Amygdala (tissue), 56 donors: ENCODE data around the gene HFE.
"Not testable (repeated sequence)": the region's sequence is repeated elsewhere in the genome, so short reads cannot be mapped to it uniquely, and the experiment has no call there.

Experiments used
- DNase-seq, 56 donors: peaks; one replicate each; lab custom pipeline; 2025; lab: John Stamatoyannopoulos, UW

Gene HFE

DNA sequence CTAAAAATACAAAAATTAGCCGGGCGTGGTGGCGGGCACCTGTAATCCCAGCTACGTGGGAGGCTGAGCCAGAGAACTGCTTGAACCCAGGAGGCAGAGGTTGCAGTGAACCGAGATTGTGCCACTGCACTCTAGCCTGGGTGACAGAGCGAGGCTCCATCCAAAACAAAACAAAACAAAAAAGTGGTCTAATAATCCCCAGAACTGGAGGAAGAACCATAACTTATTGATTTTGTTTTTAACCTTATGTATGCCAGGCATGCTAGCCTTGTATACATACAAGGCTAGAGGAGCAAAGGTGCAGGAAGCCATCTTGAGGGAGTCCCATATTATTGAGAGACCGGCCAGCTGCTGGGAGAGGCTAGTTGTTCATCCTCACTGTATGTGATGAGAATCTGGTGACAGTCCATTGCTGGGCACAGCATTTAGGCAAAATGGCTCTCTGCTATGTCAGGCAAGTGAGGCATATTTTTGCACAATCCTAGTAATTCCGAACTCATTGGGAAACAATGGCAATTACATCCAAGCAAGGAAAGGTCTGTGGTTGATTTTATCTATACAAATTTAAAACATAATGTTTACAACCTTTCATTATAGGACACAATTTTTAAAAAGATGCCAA is 18.0 kb downstream of the HFE start:
- no peak for DNase-seq

DNA sequence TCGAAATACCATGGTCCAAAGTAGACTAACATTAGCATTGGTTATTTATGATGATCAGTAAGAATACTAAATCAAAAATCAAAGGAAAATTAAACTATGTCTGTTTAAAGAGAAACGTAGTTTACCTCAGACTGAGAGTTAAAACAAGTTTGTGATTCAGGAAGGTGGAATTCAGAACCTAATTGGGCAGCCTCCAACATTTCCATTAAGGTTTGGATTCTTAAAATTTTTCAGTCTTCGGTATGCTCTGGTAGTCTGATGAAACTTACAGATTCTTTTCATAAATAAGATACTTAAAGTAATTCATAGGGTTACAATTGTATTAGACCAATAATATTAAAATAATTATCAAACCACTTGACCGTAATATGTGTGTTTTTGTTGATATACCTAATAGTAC is 18.6 kb downstream of the HFE start:
- DNase-seq: no peak

DNA sequence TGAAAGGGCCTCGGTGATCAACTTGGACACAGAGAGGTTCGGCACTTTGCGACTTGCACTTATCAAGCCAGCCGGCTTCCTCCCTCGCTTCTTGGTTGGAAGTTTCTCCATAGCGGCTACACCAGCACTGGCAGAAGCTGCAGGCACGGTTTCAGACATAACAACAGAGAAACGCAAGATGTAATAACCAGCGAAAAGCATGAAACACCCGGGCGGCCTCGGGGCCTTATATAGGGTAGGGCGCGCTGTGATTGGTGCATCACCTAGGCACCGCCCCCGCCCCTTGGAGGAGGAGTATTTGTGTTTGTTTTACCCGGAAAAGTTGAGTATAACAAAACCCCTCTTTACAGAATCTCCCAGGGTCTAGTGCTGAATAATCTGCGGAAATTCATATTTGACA is 20.7 kb downstream of the HFE start:
- DNase-seq: no peak

DNA sequence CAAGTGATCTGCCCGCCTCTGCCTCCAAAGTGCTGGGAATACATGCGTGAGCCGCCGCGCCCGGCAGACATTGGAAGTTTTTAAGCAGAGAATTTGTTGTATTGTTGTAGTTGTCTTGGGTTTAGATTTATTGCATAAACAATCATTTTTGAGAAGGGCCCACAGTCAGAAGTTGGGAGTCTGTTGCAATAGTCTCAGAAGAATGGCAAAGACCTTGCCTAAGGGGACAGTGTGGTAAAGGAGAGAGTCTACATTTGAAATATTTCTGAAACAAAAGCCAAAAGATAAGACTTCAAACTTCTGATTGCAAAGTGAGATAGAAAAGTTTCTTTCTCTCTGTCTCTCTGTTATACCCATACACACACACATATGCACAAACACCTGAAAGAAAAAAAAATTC is 22.5 kb downstream of the HFE start:
- no peak for DNase-seq

DNA sequence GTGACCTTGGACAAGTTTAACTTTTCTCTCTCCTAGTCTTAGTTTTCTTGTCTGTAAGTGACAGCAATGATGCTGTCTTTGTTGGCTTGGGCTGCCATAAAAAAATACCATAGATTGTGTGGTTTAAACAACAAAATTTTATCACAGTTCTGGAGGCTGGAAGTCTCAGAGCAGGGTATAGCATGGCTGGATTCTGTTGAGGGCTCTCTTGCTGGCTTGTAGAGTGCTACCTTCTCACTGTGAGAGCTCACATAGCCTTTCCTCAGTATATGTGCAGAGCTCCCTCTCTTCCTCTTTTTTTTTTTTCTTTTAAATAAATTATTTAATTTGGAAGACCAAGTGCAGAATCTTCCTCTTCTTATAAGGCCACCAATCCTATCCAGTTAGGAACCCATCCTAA is 26.3 kb downstream of the HFE start:
- no peak for DNase-seq

DNA sequence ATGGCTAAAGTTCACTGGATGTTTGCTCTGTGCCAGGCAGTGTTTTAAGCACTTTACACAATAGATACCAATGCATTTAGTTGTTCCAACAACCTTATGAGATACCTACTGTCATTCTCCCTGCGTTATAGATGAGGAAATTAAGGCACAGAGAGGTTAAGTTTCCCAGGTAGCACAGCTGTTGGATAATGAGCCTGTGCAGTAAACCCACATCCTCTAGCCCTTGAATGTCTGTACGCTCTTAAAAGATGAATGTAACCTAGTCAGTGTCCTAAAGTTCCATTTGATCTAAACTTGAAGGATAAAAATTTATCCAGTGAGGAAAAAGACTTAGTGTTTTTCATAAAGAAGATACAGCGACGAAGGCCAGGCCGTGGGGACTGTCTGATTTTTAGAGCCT is 28.0 kb downstream of the HFE start:
- no peak for DNase-seq

DNA sequence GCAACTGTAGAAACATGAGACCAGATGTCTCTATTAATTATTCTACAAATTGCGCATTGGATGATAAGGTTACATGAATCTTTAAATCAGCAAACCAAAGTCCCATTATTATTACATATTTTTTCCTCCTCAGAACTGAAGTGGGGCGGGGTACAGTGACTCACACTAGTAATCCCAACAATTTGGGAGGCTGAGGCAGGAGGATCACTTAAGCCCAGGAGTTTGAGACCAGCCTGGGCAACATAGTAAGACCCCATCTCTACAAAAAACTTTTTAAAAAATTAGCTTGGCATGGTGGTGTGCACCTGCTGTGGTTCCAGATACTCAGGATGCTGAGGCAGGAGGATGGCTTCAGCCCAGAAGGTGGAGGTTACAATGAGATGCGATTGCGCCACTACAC is 29.0 kb downstream of the HFE start:
- no peak for DNase-seq

DNA sequence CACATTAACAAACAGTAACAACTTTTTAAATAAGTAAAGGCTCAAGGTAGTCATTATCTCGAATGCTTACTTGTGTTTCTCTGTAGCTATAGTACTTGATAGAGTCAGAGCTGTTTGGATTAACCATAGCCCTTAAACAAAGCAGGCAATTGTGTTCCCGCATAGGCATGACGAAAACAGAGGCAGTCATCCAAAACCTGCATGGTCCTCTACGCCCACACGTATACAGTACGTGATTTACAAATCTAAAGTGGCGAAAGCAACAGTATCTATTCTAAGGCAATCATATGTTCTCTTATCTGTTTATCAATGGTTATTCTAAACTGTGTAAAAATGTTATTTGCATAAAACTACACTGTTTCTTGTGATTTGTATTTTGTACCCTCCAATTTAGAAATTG is 31.8 kb downstream of the HFE start:
- DNase-seq: peak in 22 of 56 donors; percentile 1 to 61 (median 21)

DNA sequence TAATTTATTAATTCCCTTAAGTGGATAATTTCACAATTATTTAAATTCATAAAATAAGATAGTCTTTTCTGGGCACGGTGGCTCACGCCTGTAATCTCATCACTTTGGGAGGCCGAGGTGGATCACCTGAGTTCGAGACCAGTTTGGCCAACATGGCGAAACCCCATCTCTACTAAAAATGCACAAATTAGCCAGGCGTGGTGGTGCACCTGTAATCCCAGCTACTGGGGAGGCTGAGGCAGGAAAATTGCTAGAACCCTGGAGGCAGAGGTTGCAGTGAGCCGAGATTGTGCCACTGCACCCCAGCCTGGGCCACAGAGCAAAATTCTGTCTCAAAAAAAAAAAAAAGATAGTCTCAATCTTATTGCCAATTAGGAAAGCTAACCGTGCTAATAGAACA is 32.9 kb downstream of the HFE start:
- not testable (repeated sequence) for DNase-seq

DNA sequence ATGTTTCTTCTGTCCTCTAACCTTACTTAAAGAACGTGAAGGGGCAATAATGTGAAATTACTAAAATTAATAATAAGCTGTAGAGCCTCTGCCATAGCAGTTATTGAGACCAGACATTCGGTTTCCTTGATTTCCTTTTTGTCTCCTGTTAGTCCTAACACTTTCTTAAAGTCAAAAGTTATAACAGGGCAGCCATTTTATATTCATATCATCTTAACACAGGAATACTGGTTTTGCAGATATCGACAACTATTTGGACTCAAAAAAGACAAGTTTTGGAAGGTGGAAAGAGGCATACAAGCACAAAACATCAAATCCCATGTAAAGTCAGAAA is 33.5 kb downstream of the HFE start:
- no peak for DNase-seq

DNA sequence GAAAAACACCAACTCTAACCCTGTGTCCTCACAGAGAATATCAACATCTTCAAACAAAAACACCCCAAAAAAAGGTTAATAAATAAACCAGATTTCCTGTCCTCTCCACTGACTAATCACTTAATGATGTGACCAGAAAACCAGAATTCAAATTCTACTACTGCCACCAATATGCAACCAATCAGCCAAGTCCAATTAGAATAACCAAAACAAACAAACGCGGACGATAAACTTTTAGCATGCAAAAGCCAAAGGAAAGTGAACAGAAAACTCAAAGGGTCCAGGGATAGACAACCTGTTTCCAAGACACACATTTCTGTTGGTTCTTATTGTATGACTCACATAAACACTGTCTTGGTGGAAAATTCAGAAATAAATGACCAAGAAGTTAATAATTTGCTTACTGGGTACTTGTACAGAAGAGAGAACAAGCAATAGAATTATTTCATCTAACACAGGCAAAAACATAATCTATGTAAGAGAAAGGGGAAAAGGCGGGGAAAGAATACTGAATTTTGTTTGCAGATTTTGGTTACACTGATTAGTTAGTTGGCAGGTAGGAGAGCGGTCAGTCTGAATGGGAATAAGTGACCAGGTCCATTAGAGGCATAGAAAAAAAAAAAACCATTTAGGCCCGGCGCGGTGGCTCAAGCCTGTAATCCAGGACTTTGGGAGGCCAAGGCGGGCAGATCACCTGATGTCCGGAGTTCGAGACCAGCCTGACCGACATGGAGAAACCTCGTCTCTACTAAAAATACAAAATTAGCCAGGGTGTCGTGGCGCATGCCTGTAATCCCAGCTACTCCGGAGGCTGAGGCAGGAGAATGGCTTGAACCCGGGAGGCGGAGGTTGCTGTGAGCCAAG is 34.1 kb downstream of the HFE start:
- no peak for DNase-seq

DNA sequence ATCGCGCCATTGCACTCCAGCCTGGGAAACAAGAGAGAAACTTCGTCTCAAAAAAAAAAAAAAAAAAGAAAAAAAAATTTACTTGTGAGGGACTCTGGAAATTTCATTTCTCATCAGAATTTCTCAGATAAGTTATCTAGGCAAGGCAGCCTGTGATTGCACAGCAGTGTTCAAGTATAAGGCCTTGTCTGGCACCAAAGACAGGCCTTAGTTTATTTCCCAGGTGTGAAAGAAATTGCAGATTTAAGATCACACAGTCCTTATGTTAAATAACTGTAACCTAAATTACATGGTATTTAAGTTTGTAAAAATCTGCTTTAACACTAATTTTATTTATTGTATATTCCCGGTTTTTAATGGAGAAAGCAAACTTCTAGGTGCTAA is 34.8 kb downstream of the HFE start:
- no peak for DNase-seq

DNA sequence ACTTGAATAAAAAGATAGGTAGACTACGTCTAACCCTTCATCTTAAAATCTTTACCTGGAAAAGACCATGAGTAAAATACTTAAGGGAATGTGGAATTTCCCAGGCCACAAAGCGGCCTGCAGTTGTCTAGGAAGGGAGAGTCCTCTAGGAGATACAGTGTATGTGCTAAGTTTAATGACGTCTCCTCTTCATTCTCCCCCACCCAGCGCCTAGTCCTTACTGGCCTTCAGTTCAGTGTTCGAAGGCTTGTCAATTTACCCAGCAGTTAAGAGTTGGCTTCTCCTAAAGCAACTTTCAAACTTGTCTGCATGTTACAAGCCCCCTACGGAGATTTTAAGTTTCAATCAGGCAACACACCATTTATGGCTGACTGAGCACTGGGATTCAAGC is 35.2 kb downstream of the HFE start:
- peak in 2 of 56 donors; percentile 17 to 57 for DNase-seq

DNA sequence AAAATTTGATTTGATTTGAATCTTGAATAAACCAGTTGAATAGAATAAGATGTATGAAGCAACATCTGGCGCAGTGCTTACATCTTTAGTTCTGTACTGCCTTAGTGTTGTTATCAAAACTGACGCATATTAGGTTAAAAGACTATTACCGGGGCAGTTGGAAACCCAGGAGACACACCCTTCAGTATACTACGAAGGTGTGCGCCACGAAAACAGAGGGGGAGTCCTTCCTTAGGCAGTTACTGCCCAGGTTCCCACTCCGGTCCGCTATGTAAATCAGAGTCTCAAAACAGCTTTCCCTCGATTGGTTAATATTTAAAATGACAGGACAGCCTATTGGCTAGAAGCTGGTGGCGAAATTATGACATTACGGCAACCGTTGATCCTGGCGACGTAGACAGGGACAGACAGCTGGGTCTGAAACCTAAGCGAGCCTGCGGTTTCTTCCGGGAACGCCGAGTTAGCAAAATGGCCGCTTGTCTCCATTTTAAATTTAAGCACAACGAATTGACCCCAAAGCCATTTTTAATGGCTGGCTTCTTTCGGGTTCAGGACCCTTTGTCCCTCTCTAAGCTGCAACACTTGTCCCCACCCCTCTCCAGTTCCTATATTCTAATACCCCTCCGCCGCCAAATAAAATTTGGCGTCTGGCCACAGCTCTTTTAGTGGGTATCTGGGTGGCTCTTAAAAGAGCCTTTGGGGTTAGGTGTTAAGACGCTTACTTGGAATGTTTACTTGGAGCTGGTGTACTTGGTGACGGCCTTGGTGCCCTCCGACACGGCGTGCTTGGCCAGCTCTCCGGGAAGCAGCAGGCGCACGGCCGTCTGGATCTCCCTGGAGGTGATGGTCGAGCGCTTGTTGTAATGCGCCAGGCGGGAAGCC is 35.8 kb downstream of the HFE start:
- peak; percentile 18 to 96 (median 84) for DNase-seq

DNA sequence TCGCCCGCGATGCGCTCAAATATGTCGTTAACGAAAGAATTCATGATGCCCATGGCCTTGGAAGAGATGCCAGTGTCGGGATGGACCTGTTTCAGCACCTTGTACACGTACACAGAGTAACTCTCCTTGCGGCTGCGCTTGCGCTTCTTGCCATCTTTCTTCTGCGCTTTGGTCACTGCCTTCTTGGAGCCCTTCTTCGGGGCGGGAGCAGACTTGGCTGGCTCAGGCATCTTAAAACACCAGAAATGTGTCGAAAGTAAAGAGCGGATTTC is 36.4 kb downstream of the HFE start:
- peak in 27 of 56 donors; percentile 14 to 88 (median 67) for DNase-seq

DNA sequence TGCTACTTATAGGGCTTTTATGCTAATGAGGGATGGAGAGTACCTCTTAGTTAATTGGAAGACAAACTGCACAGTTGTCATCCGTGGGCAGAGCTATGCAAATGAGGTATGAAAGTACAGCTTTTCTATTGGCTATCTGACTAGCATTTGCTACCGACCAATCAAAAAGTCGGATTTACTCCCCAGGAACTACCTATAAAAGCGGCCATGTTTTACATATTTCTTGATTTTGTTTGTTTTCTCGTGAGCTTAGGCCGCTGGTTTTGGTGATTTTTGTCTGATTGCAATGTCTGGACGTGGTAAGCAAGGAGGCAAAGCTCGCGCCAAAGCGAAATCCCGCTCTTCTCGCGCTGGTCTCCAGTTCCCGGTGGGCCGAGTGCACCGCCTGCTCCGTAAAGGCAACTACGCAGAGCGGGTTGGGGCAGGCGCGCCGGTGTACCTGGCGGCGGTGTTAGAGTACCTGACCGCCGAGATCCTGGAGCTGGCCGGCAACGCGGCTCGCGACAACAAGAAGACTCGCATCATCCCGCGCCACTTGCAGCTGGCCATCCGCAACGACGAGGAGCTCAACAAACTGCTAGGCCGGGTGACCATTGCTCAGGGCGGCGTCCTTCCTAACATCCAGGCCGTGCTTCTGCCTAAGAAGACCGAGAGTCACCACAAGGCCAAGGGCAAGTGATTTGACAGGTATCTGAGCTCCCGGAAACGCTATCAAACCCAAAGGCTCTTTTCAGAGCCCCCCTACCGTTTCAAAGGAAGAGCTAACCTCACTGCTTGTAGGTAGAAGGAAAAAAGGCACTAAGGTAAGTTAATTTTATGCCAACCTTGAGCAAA is 36.9 kb downstream of the HFE start:
- peak in 55 of 56 donors; percentile 4 to 99 (median 76) for DNase-seq

DNA sequence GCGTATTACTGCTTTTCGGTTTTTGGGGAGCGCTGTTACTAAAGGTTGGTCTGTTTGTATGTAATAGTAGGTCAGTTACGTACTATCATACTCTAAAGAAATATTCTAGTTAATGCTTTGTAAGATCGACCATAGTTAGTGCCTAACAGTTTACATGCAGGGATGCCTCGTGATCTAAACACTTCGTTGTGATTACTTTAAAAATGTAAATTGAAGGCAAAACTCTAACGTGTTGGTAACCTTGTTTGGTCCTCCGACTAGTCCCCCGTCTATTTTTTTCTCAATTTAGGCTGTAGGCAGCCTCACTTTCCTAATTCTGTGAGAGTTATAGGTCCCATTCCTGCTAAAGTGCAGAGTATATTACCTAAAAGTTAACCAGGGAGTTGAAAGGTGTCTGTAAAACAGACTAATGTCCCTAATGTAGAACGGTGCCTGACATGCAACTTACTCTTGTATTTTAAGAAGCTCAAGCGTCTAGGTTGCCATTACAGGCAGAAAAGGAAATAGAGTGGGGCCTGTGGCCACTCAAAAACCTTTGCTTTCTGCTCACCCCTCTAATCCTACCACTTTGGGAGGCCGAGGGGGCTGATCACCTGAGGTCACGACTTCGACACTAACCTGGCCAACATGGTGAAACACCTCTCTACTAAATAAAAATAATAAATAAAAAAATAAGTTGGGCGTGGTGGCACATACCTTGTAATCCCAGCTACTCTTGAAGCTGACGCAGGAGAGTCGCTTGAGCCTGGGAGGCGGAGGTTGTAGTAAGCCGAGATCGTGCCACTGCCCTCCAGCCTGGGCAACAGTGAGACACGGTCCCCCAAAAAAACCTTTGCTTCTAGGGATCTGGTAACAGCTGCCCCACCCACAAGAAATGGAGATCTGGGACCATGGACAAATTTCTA is 37.8 kb downstream of the HFE start:
- DNase-seq: peak in 2 of 56 donors; percentile 13 to 35

DNA sequence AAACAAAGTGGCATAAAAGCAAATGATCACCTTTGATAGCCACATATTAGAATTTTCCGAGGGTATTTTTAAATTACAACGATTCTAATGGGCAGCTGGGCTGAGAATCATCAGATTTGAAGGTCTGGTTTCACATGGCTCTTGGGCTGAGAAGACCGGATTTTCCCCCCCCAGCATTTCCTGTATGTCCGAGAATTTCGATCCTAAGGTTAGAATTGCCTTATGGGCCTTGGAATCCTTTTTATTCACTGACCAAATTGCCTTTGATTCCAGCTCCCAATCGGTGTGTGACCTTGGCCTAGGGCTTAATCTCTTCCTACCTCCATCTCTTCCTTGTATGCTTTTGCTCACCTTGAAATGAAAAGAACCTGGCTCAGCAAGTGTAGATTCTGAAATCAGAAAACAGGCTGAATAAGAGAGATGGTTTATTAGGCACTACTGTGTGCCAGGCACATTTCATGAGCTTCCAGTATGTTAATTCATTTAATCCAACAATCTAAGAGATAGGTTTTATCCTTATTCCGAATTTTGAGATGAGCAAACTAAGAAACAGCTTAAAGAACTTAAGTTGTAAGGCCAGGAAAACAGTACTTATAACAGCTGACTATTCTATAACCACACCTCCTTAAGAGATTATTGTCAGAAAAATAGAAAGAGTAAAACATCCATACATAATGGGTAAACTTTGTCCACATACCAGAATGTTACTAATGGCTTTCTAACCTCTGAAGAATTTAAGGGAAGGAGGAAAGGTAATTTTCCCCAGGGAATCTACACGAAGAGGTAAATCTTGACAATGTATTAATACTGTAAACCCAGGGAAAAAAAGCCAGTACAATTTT is 39.4 kb downstream of the HFE start:
- peak in 1 of 56 donors; percentile 38 for DNase-seq
